Kidney epithelial cell (primary cell): Measurements from ENCODE around the gene CCDC144A. TPM values are rescaled to one million over a fixed set of nuclear protein-coding genes. Genes with fewer than 3 reads are reported as not detected.
"Not testable (repeated sequence)": the region's sequence is repeated elsewhere in the genome, so short reads cannot be mapped to it uniquely, and the experiment has no call there.

ENCODE experiments used
- DNase-seq: peaks from one replicate; pipeline ENCODE4 v3.0.0-alpha.2; 2010; ENCODE audit warnings: low read depth
- H3K27me3 ChIP-seq: 2 replicates; pipeline ENCODE4 v1.6.0; 2011; ENCODE audit warnings: low read length; ENCODE audit not compliant: control insufficient read depth, insufficient read depth
- H3K36me3 ChIP-seq: 2 replicates; pipeline ENCODE4 v1.5.1; 2011; ENCODE audit warnings: low read length; ENCODE audit not compliant: control insufficient read depth, insufficient read depth
- H3K4me3 ChIP-seq: 2 replicates; pipeline ENCODE4 v1.5.1; 2011; ENCODE audit warnings: low read depth, mild to moderate bottlenecking, control low read depth, low read length
- CTCF ChIP-seq: IDR thresholded peaks from 2 replicates; pipeline ENCODE4 v1.5.1; 2011; ENCODE audit warnings: mild to moderate bottlenecking, moderate library complexity, low read length, control low read depth, inconsistent platforms; ENCODE audit not compliant: insufficient read depth, poor library complexity, severe bottlenecking
- total RNA-seq: library from RNA; depleted of rRNA; stranded (reverse); fragments of >200 nt; gene quantifications from 2 replicates; pipeline ENCODE4 v1.2.3, GENCODE V29; 2015

The CCDC144A gene, protein sequence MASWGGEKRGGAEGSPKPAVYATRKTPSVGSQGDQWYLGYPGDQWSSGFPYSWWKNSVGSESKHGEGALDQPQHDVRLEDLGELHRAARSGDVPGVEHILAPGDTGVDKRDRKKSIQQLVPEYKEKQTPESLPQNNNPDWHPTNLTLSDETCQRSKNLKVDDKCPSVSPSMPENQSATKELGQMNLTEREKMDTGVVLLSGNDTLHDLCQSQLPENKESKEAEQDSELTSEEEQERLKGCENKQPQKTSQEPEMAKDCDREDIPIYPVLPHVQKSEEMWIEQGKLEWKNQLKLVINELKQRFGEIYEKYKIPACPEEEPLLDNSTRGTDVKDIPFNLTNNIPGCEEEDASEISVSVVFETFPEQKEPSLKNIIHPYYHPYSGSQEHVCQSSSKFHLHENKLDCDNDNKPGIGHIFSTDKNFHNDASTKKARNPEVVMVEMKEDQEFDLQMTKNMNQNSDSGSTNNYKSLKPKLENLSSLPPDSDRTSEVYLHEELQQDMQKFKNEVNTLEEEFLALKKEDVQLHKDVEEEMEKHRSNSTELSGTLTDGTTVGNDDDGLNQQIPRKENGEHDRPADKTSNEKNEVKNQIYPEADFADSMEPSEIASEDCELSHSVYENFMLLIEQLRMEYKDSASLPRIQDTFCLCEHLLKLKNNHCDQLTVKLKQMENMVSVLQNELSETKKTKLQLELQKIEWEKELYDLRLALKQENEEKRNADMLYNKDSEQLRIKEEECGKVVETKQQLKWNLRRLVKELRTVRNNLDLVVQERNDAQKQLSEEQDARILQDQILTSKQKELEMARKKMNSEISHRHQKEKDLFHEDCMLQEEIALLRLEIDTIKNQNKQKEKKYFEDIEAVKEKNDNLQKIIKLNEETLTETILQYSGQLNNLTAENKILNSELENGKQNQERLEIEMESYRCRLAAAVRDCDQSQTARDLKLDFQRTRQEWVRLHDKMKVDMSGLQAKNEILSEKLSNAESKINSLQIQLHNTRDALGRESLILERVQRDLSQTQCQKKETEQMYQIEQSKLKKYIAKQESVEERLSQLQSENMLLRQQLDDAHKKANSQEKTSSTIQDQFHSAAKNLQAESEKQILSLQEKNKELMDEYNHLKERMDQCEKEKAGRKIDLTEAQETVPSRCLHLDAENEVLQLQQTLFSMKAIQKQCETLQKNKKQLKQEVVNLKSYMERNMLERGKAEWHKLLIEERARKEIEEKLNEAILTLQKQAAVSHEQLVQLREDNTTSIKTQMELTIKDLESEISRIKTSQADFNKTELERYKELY (N-terminal part only)
- total RNA-seq = under 0.01 and 0.29 TPM in 2 replicates

DNA sequence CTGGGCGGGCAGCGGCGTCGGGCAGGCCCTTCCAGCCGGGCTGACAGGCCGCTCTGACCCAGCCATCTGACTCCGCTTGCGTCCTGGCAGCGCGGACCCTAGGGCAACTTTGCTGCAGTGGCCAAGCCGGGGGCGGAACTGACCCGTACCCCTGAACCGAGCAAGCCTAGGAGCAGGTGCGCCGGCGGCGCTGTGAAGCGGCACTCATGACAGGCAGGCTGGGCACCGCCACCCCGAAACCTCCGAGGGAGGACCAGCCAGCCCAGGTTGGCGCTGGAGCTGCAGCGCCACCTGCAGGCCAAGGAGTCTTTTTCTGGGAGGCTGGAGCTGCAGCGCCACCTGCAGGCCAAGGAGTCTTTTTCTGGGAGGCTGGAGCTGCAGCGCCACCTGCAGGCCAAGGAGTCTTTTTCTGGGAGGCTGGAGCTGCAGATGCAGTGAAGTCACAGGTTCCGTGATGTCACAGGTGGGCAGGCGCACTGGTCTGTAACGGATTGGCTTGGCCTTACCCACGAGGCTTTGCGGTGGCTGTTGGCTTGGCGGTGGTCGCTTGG, at the start of gene CCDC144A:
Gene CCDC144A, plus strand, starts transcription at position 511 of the 551 bp plus-strand sequence. CDS start 160 bp downstream, outside the sequence.
- TF ChIP-seq CTCF = peak; percentile 33
- H3K27me3 ChIP-seq, DNase-seq, H3K36me3 ChIP-seq, H3K4me3 ChIP-seq: not testable (repeated sequence)

DNA sequence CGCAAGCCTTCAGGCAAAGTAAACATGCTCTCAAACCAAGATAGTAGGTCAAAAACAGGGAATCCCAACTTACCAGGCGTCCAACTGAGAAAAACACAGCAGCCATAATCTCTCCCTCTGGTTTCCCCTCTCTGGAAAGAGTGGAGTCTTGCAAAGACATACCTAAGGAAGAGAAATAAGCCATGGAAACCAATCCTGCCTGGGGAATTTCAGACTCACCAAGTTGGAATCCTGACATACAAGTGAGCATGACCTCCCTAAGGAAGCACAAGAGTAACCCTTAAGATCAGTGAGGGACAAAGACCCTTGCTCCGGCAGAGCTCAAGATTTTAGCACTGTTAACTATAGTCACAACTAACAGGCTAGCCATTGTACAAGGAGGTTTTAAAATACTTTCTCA, 40.5 kb upstream of the CCDC144A start:
- no peak overlapping the region for H3K4me3 ChIP-seq
- H3K27me3 ChIP-seq = no peaks in the 10 kb centered on the region
- no peaks in the 10 kb centered on the region for H3K36me3 ChIP-seq
- DNase-seq = no peak
- TF ChIP-seq CTCF = no peak

- DNase-seq = no peak
- no peak for TF ChIP-seq CTCF
- H3K27me3 ChIP-seq = no peaks in the 10 kb centered on the region
- no peak overlapping the region for H3K4me3 ChIP-seq
- H3K36me3 ChIP-seq = no peaks in the 10 kb centered on the region
Observed at GRCh38 chr17:16652252-16652651, 37.8 kb upstream of the CCDC144A start.

DNA sequence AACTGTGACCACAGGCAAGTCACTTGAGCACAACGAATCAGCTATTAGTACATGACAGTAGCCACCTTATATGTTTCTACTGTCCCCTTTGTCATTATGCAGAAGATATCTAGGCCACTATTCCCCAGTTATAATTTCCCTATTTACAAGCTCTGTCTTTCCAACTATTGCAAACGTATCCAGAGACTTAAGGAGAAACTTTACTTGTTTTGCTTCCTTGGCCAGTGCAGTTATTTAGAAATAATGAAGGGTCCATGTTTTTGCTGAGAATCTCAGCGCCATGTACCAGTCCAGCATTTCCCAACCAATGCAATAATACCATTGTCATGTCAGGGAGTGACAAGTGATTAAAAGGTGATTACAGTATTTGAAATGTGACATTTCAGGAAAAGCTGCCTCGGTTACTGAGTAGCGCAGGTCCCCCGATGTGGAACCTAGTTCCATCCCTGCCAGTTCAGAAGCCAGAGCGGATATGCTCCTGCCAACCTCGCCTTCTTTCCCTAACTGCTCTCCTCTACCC, 37.1 kb upstream of the CCDC144A start:
- no peaks in the 10 kb centered on the region for H3K27me3 ChIP-seq
- no peak for DNase-seq
- no peak for TF ChIP-seq CTCF
- H3K36me3 ChIP-seq = no peaks in the 10 kb centered on the region
- H3K4me3 ChIP-seq = peak overlapping the region; percentile 79

DNA sequence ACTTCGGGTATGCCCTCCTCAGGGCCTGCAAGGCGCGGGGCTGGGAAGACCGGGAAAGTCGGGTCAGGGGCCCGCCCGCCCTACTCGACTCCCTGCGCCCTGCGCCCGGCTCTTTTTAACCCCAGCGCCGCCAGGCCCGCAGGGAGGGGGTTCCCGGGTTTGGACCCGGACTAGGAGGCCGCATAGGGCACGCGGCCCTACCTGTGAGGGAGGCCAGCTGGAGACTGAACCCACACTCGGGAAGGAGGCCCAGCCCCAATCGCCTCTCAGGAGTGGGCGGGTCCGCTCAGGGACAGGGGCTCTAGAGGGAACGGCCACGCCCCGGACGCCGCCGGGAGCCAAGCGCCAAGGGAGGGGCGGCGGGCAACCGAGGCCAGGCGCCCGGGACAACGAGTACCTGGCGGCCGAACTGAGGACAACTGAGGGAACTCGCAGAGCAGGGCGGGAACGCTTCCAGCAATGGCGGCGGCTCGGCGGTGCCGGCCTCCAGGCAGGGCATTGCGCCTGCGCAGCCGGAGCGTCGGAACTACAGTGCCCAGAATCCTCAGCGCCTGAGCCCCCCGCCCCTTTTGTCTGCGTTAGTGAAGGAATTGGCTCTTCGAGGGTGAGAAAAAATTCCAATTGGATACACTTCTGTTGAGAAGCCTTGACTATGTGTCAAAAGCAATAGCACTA, 36.5 kb upstream of the CCDC144A start, which contains the start of gene ZNF624:
Gene ZNF624, minus strand, starts transcription at position 484 of the 675 bp plus-strand sequence.
- no peak for TF ChIP-seq CTCF
- DNase-seq = peak; percentile 59
- peak within 1 kb of the TSS; percentile 79 for H3K4me3 ChIP-seq
- no peaks in the 10 kb centered on the region for H3K36me3 ChIP-seq
- H3K27me3 ChIP-seq = no peaks in the 10 kb centered on the region
